Neural cell (in vitro differentiated cells): ENCODE data around the gene MLKL.

Experiments
- CTCF ChIP-seq: fragments of 450-650 bp; IDR thresholded peaks from 2 replicates; pipeline ENCODE4 v1.5.1; 2014; ENCODE audit warnings: antibody characterized with exemption, mild to moderate bottlenecking, moderate library complexity; ENCODE audit not compliant: poor library complexity, severe bottlenecking
- POLR2AphosphoS5 ChIP-seq: IDR thresholded peaks from 2 replicates; pipeline ENCODE4 v1.6.1; 2012
- RAD21 ChIP-seq: fragments of 450-650 bp; conservative IDR thresholded peaks from 2 replicates; pipeline ENCODE4 v1.6.1; 2014; ENCODE audit warnings: antibody characterized with exemption, mild to moderate bottlenecking, moderate library complexity

DNA sequence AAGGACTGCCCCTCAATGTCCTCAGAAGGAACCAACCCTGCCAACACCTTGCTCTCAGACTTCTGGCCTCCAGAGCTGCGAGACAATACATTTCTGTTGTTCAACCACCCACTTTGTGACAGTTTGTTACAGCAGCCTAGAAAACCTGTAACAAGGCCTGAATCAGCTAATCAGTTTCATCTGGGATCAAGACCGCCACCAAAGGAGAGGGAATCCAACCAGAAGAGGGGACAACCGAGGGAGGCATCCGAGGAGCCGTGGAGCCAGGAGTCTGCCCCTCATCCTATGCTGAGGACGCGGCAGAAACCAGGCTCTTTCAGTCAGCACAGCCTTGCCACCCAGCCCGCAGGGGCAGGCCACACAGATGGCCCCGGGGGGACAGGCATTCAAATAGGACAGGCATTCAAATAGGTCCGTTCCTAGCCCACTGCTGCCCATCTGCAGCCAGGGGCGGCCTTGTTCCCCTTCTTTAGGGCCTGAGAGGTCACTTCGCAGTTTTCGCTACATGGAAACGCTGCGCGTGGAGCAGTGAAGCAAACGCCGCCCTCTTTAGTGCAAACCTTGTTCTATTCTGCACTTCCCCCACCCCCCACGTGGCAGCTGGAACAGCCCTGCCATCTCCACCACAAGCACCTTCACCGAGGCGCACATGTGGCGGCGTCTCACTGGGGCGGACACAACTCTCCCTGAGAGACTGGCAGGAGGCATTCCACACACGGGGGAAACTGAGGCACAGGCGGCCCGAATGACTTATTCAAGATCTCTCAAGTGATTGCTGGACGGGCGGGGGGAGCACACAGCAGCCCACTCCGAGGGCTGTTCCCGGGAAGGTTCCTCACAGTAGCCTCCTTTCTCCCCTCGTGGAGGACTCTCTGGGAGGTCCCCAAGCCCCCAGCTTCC, 47.3 kb upstream of the MLKL start:
- TF ChIP-seq RAD21 (no peak), CTCF (no peak), POLR2AphosphoS5 (no peak)
